Activated CD4-positive, alpha-beta T cell treated with anti-CD3 and anti-CD28 coated beads for 24 hours (primary cell): Measurements from ENCODE around the gene SYT13.

Experiments used
- DNase-seq, 2 donors: peaks; one replicate each; pipeline ENCODE4 v3.0.0-alpha.2; 2020; ENCODE audit warnings: low read depth in 2 of 2

Gene SYT13

DNA sequence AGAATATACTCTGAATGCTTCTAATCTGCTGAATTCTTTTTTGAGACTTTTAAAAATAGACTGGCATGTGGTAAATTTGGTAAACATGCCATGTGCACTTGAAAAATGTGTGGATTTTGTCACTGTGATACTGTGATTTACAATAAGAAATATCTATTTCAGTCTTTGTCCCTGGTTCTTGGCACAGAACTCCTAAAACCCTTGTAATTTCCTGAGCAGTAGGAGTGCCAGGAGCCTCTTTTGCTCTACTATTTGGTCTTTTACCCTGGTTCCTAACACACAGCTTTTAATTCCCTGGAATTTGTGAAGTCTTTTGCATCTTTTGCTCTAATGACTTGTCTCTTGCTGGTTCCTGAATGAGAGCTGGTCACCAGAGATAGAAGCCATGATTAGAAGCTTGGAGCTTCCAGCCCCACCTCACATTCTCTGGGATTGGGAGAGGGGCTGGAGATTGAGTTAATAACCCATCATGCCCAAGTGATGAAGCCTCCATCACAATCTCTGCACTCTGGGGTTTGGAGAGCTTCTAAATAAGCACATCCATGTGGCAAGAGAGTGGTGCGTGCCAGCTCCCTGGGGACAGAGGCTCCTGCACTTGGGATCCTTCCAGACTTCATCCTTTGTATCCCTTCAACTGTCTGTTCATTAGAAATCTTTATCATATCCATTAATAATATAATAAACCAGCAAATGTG, 27.2 kb upstream of the SYT13 start:
- DNase-seq = no peak

DNA sequence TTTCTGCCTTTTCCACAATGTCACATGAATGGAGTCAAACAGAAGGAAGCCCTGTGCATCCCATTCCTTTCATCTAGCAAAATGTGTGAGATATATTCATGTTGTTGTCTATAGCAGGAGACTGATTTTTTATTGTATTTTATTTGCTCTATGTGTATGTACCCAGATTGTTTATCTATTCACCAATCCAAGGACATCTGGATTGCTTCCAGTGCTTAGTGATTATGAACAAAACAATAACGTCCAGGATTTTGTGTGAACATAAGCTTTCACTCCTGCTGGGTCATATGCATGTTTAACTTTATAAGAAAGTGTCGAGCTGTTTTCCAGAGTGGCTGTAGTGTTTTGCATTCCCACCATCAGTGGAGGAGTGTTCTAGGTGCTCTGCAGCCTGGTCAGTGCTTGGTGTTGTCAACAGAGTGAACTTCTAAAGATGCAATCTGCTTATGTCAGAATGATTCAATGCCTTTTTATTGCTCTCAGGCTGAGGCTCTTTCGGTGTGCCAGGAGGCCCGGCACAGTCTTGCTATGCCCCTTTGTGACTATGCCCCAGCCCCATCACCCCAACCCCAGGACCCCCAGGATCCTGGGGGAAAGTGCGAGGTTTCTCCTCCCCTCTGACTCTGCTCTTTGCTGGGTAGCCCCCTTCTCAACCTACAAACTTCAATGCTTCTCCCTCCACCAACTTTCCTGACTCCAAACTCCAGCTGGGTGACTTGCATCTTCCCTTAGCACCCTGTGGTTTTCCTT, 19.9 kb upstream of the SYT13 start:
- no peak for DNase-seq

DNA sequence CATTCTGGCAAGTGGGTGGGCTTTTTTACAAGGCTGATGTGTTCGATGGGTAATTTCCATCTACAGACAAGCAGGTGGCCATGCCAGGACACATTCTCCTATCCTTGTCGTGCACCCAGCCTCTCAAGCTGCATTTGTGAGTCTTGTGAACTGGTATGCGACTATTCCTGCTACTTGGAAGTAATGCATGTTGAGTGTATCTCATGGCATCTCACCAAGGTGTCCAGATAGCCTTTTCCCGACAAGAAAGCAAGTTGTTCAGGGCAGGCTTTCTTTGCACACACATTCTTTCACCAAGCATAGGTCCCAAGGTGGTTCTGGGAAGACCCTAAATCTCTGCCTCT, 18.8 kb upstream of the SYT13 start:
- DNase-seq = no peak

DNA sequence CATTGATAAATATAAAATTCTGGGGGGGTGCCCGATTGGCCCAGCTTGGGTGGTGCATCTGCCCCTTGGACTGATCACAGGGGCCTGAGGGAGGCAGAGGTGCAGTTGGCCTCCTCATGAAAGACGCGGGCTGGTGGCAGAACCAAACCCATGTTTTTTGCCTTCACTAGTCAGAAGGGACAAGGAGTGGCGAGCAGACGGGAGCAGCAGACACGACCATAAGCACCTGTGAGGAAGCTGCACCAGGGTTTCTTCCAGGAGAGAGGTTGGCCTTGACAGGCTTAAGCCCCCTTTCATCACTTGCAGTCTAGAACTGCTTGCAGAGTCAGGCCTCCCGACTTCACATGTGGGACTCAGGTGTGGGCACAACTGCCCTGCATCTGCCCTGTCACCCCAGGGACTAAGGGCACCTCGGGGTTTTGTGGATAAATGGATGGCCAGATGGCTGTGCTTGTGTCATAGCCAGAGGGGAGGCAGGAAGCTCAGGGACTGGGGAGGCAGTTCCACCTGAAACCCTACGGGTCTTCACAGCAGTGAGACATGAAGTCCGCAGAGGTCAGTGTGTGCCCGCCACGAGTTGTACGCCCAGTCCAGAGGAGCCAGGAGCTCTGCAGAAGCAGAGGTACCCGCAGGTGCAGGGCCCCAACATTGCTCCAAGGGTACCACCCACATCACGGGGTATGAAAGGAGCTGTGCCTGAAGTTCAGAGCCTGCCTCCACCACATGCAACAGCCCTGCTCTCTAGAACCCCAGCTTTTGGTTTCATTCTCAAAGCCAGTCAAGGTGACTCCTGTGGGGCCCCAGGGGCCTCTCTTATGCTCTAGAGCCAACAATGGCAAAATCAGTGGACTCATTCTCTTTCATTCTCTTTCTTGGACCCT, 18.2 kb upstream of the SYT13 start:
- DNase-seq = no peak

DNA sequence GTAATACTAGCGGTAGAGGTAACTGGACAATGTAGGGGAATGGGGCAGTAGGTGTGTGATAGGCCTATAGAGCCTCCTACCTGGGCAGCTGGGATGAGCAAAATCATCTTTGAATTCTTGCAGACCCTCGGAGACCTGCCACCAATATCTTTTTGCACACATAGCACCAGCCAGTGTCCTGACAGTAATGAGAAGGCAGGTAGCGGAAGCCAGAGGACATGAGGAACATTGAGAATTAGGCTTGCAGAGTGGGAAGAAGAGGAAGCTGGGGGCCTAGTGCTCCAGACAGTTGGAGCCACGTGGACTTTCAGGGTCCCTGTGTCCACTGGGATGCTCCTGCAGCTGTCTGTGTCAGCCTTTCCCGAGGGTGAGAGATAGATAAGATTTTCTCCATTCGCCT, 17.2 kb upstream of the SYT13 start:
- DNase-seq = no peak

DNA sequence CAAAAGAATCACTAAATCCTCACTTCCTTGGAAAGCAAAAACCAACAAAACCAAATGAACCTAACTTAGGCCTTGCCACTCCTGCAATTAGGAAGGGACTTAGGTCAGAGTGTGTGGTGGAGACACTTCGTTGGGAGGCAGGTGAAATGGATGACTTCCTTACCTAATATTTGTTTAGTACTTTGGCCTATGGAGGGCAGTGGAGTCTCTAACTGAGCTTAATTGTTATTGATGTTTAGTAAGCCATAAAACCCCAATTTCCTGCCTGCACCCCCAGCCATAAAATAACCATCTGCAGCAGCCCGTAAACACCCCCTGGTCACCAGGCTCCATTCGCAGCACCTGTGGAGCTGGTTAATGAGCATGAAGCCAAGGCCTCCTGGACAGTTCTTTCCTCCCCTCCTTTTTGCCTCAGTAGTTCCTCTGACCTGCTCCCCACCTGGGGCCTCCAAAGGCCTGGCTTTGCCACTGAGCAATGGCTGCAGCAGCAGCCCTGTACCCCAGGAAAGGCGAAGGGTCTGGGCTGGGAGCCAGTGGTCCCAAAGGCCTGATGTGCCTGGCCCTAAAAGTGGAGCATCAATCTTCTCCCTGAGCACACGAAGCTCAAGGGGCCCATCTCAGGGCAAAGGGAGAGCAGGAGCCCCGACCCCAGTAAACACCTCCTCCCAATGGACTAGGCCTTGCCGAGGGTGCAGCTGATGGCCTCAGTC, 15.6 kb upstream of the SYT13 start:
- no peak for DNase-seq

DNA sequence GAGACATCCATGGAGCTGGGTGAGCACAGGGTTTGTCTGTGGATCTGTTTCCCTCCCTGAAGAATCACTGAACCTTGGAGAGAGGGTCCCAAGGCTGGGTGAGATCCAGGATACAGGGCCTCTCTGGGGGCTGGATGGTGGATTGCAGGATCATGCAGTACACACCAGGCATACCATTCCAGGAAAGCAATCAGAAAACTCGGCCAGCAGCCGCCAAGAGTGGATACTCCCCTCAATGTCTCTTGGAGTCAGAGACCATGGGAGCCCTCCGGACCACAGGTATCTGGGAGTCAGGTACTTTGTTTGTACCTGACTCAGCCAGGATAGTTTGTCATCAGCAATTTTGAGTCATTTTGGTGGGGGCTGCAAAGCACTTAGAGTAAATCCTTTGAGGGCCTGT, 14.6 kb upstream of the SYT13 start:
- DNase-seq = no peak

DNA sequence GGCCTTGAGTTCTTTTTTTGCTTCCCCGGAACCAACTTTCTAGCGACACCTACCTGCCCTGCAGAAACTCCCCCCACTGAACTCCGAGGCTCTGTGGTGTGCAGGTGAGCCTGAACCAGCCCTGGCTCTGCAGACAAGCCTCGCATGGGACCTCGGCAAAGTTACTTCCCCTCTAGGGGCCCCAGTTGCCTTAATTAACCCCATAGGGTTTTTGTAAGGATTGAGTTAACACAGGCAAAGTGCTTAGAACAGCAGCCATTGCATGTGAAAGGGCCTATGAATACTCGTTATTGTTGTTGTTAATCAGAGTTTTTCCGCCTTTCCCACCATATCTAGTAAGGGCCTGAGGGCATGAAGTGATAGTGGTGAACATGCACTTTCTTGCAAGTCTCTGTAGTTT, 12.6 kb upstream of the SYT13 start:
- no peak for DNase-seq

DNA sequence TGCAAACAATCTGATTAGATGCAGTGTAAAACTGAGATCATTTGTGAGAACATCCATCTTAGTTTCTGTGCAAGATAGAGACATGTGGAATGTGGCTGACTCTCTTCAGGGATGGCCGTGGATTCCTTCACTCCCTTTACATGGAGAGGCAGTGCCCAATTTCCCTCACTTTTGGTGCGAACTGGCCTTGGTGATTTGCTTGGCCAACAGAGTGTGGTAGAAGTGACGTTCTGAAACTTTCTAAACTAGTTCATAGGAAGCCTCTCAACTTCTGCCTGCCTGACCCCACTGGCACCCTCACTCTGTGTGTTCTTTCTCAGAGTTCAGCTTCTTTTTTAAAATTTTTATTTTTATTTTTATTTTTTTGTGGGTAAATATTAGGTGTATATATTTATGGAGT, 9.9 kb upstream of the SYT13 start:
- no peak for DNase-seq

DNA sequence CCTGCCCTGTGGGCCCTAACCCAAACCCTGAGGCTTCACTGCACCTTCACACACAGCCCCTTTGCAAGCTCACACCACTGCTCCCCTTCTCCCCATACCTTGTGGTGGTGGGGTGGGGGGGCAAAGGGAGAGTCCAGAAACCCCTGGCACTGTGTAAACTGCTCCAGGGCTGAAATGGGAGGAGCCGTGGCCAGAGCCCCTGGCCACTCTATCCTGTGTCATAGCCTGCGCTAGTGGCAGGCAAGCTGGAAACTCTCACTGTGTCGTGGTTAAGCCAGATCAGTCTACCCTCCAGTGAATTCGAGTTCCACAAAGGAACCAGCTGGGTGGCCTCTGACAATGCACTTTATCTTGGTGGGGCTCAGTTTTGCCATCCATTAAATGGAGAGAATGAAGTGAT, 8.4 kb upstream of the SYT13 start:
- no peak for DNase-seq

DNA sequence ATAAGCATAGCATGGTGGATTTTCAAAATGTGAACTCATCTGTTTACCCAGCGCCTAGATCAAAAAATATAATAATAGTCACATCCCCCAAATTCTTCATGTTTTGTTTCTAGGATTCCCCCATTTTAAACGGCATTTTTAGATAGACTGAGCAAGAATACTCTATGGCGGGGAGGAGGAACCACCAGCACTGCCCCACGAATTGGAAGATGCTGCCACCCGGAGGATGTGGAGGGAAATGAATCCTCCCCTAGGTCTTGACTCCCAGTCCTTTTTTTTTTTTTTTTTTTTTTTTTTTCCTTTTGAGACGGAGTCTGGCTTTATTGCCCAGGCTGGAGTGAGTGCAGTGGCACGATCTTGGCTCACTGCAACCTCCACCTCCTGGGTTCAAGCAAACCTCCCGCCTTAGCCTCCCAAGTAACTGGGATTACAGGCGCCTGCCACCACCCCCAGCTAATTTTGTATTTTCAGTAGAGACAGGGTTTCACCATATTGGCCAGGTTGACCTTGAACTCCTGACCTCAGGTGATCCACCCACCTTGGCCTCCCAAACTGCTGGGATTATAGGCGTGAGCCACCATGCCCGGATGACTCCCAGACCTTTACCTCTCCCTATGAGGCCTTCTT, 7.5 kb upstream of the SYT13 start:
- peak; percentile 40 to 48 for DNase-seq

DNA sequence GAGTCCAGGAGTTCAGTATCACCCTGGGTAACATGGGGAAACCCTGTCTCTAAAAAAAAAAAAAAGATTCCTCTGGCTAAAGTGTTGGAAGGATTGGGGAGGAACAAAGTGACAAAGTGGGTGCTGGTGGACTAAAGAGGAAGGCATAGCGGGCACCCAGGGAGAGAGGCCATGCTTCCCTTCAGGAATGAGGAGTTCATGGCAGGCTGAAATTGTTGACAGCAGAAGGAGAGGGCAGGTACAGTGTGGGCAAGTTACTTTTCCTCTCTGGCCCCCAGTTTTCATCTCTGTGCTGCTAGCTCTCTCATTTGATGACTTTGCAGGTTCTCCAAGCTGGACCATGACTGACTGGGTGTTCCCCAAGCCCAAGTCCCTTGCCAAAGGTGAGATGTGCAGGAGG, 4.4 kb upstream of the SYT13 start:
- no peak for DNase-seq

DNA sequence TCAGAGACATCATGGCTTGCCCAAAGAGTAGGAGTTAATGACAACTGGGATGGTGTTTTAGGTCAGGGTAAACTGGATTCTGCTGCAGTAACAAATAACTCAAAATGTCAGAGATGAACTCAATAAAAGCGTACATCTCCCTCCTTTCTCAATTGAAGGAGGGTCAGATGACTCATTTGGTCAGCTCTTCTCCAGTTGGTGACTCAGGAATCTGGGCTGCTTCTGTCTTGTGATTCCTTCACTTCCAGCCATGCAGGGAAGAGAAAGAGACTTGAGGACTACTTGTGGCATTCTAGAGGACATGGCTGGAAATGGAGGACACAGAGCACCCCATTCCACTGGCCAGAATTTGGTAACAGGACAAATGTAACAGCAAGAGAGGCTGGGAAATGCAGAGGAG, 3.2 kb upstream of the SYT13 start:
- DNase-seq = no peak

DNA sequence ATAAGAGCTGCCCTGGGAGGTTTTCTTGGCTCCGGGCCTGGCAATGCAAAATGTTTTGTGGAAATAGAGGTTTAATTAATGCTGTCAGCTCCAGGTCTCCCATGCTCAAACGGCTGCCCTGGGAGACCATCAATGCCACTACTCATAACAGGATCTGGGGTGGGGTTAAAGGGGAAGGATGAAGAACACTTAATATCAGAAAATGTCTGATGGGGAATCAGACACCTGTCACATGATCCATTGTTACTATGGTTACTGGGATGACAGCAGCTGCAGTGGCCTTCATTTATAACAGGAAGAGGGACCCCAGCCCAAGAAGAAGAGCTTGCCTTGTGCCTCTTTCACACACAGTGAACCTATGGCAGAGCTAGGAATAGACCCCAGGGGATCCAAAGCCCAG, 2.2 kb upstream of the SYT13 start:
- DNase-seq = no peak

DNA sequence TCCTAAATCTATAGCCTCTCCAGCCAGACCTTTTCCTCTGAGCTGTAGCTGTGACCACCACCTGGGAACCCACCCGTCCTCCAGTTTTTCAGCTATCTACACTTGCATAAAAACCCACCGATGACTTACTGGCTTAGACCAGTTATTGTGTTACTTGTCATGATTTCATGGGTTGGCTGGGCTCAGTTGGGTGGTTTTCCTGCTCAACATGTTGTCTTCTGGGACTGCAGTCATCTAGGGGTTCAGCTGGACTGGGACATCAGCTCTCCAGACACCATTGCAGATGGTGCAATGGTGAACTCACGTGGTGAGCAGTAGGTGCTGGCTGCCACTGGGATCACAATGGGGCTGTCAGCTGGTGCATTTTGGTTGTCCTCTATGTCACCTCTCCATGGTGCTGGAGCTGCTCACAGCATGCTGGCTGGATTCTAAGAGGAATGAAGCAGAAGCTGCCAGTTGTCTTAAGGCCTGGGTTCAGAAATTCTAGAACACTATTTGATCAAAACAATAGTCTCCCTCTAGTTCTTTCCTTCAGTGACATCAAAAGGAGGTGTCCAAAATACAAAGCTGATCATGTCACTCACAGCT, 1.3 kb upstream of the SYT13 start:
- no peak for DNase-seq

DNA sequence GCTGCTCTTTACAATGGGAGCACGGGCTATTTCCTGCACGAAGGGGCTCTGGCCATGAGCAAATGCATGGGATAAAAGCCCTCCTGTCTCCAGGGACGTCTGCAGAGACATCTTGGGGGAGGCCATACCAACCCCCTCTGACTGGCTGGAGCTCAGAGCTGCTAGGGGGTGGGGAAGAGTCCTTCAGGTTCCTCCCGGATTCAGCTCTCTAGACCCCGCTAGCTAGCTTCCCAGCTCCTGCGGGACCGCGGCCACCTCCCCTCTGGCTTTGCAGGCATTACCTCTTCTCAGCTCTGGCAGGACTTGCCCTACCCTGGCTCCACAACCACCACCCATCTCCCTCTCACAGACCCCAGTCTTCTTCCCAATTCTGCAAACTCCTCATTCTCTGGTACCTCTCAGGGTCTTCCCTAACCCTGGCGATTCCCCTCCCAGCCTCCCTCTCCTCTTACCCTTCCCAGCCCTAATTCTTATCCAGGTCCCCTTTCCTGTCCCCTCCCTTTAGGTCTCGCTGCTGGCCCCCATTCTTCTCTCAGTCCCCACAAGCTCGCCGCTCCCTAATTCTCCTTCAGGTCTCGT, 802 bp downstream of the SYT13 start:
- no peak for DNase-seq

DNA sequence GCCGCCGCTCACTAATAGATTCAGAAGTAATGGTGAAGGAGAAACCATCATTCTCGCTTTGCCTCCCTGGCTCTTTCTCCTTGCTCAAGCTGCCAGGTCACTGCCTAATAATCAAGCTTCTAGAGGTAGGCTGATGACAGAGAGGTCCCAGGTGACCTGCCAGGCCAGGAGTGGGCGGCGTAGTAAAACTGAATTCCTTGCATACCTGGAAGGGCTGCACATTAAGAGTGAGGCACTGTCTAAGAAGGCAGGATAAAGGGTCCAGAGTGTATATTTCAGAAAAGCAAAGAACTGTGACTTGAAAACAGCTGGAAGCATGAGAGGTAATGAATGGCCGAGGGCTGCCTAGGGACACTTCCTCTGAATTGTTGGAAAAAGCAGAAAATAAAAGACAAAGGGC, 4.1 kb downstream of the SYT13 start:
- no peak for DNase-seq

DNA sequence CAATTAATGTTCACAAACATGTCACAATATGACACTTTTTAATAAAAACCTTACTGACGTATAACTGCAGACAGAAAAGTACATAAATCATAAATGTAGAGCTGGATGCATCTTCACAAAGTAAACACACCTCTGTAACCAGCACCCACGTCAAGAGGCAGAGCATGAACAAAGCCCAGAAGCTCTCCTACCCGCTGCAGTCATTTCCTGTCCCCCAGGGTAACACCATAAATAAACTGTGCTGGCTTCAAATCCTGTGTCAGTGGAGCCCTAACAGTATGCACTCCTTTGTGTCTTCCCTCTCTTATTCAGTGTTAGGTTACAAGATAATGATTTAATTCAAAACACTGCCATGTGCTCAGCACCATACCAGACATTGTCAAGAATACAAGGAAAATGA, 5.7 kb downstream of the SYT13 start:
- no peak for DNase-seq

DNA sequence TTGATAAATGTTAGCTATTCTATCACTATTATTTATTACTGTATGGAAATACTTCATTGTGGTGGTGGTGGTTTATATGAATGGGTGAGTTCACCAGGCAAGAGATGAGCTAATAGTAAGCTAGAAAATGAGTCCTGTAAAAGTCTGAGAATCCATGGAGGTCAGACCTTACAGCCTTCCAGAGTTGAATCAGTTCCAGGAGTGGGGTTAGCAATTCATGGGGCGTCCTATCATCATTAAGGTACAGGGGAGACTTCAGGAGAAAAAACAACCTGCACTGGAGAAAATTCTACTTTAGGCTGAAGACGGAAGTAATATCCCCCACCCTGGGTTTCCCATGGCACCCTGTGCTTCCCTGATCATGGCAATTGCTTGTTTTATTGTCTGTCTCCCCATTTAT, 6.5 kb downstream of the SYT13 start:
- no peak for DNase-seq

DNA sequence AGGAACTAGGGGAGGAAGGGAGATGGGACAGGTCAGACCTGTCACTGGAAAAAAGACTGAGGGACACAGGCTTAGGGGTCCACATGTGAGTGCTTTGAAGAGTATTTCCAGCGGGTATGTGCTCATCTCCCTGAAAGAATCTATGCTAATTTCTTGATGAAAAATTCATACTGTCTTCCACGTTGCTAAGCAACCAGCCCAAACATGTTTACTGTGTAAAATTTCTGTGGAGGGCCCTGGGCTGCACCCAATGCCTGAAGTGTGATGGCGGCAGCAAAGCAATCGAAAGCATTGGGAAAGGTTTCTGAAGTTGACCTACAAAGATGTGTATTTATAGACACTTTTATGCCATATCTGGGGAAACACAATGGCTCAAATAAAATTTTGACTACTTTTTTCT, 7.4 kb downstream of the SYT13 start:
- DNase-seq = no peak

DNA sequence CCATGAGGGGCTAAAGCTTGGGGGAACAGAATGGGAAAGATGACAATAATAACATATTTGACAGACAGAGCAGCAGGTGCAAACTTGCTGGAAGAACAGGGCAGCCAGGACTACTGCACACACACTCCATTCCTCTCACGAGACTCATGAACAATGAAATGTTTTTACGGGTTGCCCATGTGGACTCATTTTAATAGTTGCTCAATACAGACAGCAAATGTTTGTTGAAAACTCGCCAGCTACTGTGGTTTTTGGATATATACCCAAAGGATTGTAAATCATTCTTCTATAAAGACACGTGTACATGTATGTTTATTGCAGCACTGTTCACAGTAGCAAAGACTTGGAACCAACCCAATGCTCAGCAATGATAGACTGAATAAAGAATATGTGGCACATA, 10.3 kb downstream of the SYT13 start:
- DNase-seq = no peak
